K562 (cell line): ENCODE data around the gene VSTM1. TPM values are rescaled to one million over a fixed set of nuclear protein-coding genes. Genes with fewer than 3 reads are reported as not detected.

Experiments
- ATAC-seq: fragments of 200-7000 bp; cut with Tn5 transposase; 3 replicates; pipeline ENCODE4 v1.9.1; 2020; ENCODE audit warnings: moderate library complexity
- BruUV-seq: library from RNA; stranded (reverse); fragments of 400-500 nt; replicated peaks from 2 replicates; lab custom pipeline; 2021; lab: Mats Ljungman, UMichigan
- CTCF ChIA-PET: fragments of 300-600 bp; formaldehyde crosslinking; extraction: SDS; loops from one replicate; lab custom pipeline; 2021; ENCODE audit warnings: low intra/inter-chr PET ratio; lab: Yijun Ruan, JAX
- POLR2A ChIA-PET: fragments of 300-600, 350-650 bp; sonication (Branson Sonifier 250); formaldehyde crosslinking; extraction: SDS; loops from one replicate; lab custom pipeline; 2021; ENCODE audit warnings: antibody characterized with exemption, inconsistent platforms; lab: Yijun Ruan, JAX
- DNase-seq, 4 experiments: peaks; one replicate each; pipeline versions ENCODE4 v3.0.0 to v3.0.0-alpha.2; 2011 to 2018; ENCODE audit warnings: low spot score in 3 of 4, mixed read lengths in 3 of 4; ENCODE audit errors: extremely low read depth in 1 of 4
- FAIRE-seq: peaks from 2 replicates; lab custom pipeline; 2011; peaks lifted over from hg19 to GRCh38; lab: Jason Lieb, UNC
- H2AFZ ChIP-seq: 2 replicates; pipeline ENCODE4 v1.6.0; 2011; ENCODE audit warnings: low read depth, low read length, control low read depth, inconsistent platforms
- H3K27ac ChIP-seq: fragments of 200-600 bp; 3 replicates; pipeline ENCODE4 v1.8.0; 2011; ENCODE audit warnings: low read depth, mild to moderate bottlenecking, control low read depth, inconsistent platforms, low read length, moderate library complexity, mixed read lengths; ENCODE audit errors: extremely low read depth
- H3K27me3 ChIP-seq, 2 experiments: fragments of 300-600 bp in 1 of 2; 2 replicates in 1 of 2; 3 replicates in 1 of 2; pipeline versions ENCODE4 v1.6.0 to v1.8.0; 2011; ENCODE audit warnings: inconsistent platforms in 2 of 2, low read length in 2 of 2, mild to moderate bottlenecking in 1 of 2, mixed read lengths in 1 of 2, moderate library complexity in 1 of 2; ENCODE audit not compliant: control insufficient read depth in 2 of 2, insufficient read depth in 2 of 2
- H3K36me3 ChIP-seq: fragments of 300-600 bp; 3 replicates; pipeline ENCODE4 v1.8.0; 2011; ENCODE audit warnings: mild to moderate bottlenecking, low read length, inconsistent platforms; ENCODE audit not compliant: control insufficient read depth, insufficient read depth
- H3K4me1 ChIP-seq, 2 experiments: fragments of 200-600 bp in 1 of 2; replicated peaks in 1 of 2; 2 replicates in 1 of 2; 3 replicates in 1 of 2; pipeline versions ENCODE4 v1.5.1 to v1.8.0; 2011; ENCODE audit warnings: inconsistent platforms in 2 of 2, low read length in 2 of 2, mild to moderate bottlenecking in 1 of 2, mixed read lengths in 1 of 2, moderate library complexity in 1 of 2; ENCODE audit not compliant: control insufficient read depth in 2 of 2, insufficient read depth in 2 of 2
- H3K4me2 ChIP-seq: 2 replicates; pipeline ENCODE4 v1.6.1; 2011; ENCODE audit warnings: low read length, control low read depth, inconsistent platforms, mixed read lengths; ENCODE audit not compliant: insufficient read depth
- H3K4me3 ChIP-seq: fragments of 200-600 bp; sonication (generic), shearing (Covaris generic); 2 replicates; pipeline ENCODE4 v1.5.1; 2016; ENCODE audit warnings: control low read depth, inconsistent platforms
- H3K79me2 ChIP-seq: fragments of 200-600 bp; 3 replicates; pipeline ENCODE4 v1.8.0; 2011; ENCODE audit warnings: low read length, inconsistent platforms; ENCODE audit not compliant: control insufficient read depth, insufficient read depth
- H3K9ac ChIP-seq, 2 experiments: 2 replicates each; pipeline versions ENCODE4 v1.6.0 to v1.6.1; 2011; ENCODE audit warnings: low read depth in 2 of 2, low read length in 2 of 2, control low read depth in 1 of 2, inconsistent platforms in 1 of 2, mild to moderate bottlenecking in 1 of 2, mixed read lengths in 1 of 2; ENCODE audit not compliant: insufficient read depth in 1 of 2
- H3K9me1 ChIP-seq: one replicate; pipeline ENCODE4 v1.6.0; 2011; ENCODE audit warnings: inconsistent platforms, mild to moderate bottlenecking, low read length, moderate library complexity; ENCODE audit not compliant: control insufficient read depth, insufficient read depth
- H3K9me3 ChIP-seq: replicated peaks from 2 replicates; pipeline ENCODE4 v1.5.1; 2011; ENCODE audit warnings: low read depth, low read length, inconsistent platforms; ENCODE audit not compliant: control insufficient read depth, insufficient read depth
- H4K20me1 ChIP-seq: replicated peaks from 2 replicates; pipeline ENCODE4 v1.6.1; 2011; ENCODE audit warnings: low read length, inconsistent platforms, mixed read lengths; ENCODE audit not compliant: control insufficient read depth, insufficient read depth
- ARHGAP35 ChIP-seq: fragments of 450-650 bp; IDR thresholded peaks from 2 replicates; pipeline ENCODE4 v1.6.1; 2018; ENCODE audit not compliant: partially characterized antibody
- ARID1B ChIP-seq: fragments of 450-650 bp; IDR thresholded peaks from 2 replicates; pipeline ENCODE4 v1.6.1; 2016; ENCODE audit warnings: antibody characterized with exemption, mild to moderate bottlenecking, inconsistent platforms
- ARID3A ChIP-seq: IDR thresholded peaks from 2 replicates; pipeline ENCODE4 v1.6.1; 2012; ENCODE audit warnings: low read depth, low read length, improper control_type of control experiment, borderline replicate concordance
- FOXJ2 ChIP-seq: fragments of 200-800 bp; sonication (Bioruptor generic); IDR thresholded peaks from 2 replicates; pipeline ENCODE4 v1.6.1; 2016; ENCODE audit warnings: missing genetic modification characterization, missing compliant biosample characterization
- FOXJ3 ChIP-seq: sonication (generic); formaldehyde crosslinking; IDR thresholded peaks from 2 replicates; pipeline ENCODE4 v1.4.0; 2020; ENCODE audit warnings: mild to moderate bottlenecking, missing genetic modification reagents
- NEUROD1 ChIP-seq: fragments of 150-350 bp; IDR thresholded peaks from 2 replicates; pipeline ENCODE4 v1.6.1; 2014; ENCODE audit warnings: borderline replicate concordance, low read length, low read depth; ENCODE audit not compliant: partially characterized antibody
- OTX1 ChIP-seq: fragments of 450-650 bp; formaldehyde crosslinking; IDR thresholded peaks from 2 replicates; pipeline ENCODE4 v1.4.0; 2022; ENCODE audit warnings: mild to moderate bottlenecking
- SRSF3 ChIP-seq: fragments of 200-400 bp; formaldehyde crosslinking; IDR thresholded peaks from 2 replicates; pipeline ENCODE4 v1.6.1; 2016; ENCODE audit warnings: mild to moderate bottlenecking, low read length, moderate library complexity; ENCODE audit not compliant: insufficient read depth
- ZNF24 ChIP-seq: fragments of 450-650 bp; IDR thresholded peaks from 2 replicates; pipeline ENCODE4 v1.6.1; 2016
- ZNF696 ChIP-seq: fragments of 250-450 bp; sonication (Bioruptor Pico); conservative IDR thresholded peaks from 2 replicates; pipeline ENCODE4 v1.4.0; 2020; ENCODE audit warnings: mild to moderate bottlenecking, moderate library complexity
- ZNF780A ChIP-seq: fragments of 250-450 bp; sonication (Bioruptor Pico); IDR thresholded peaks from 2 replicates; pipeline ENCODE4 v1.5.0; 2021; ENCODE audit warnings: mild to moderate bottlenecking
- WGBS: fragments of 100-300 bp; shearing (Covaris generic); methylation state at CpG from one replicate; pipeline ENCODE4 v1.1.6; 2016; ENCODE audit warnings: low coverage, mixed read lengths; ENCODE audit not compliant: insufficient coverage; ENCODE audit errors: missing lambda C conversion rate; 5-methylcytosine and 5-hydroxymethylcytosine counted together
- in situ Hi-C: fragments of 300-500 bp; cut with MboI; formaldehyde crosslinking; loops from 4 replicates; pipeline ENCODE4 v1.15.0; 2018; ENCODE audit warnings: inconsistent platforms, mixed read lengths
- intact Hi-C: fragments of 100-400 bp; cut with micrococcal nuclease; formaldehyde crosslinking; loops from 2 replicates; pipeline ENCODE4 v1.14.2; 2022
- polyA plus RNA-seq, 8 experiments: library from polyadenylated mRNA; depleted of rRNA in 4 of 8; stranded (reverse) in 5 of 8; unstranded in 3 of 8; fragments of >200 nt; fragmentation: Nextera tagmentation in 2 of 8; fragmentation: Illumina TruSeq in 1 of 8; extraction: Ambion mirVana in 2 of 8; extraction: Trizol in 1 of 8; gene quantifications; 2 replicates each; pipeline versions ENCODE4 v1.2.1 to v1.2.3, GENCODE V29; 2011 to 2014; ENCODE audit warnings: inconsistent platforms in 1 of 8, missing spikeins in 1 of 8
- total RNA-seq, 7 experiments: library from RNA; depleted of rRNA in 6 of 7; stranded (reverse); fragments of >200 nt in 6 of 7; fragmentation: Illumina TruSeq in 2 of 7; extraction: Trizol in 2 of 7; gene quantifications; 2 replicates each; pipeline versions ENCODE4 v1.2.1 to v1.2.3, GENCODE V29; 2011 to 2021; ENCODE audit warnings: low replicate concordance in 1 of 7
- TF ChIP-seq, protein P1 (sequence below): sonication (generic); formaldehyde crosslinking; IDR thresholded peaks from 2 replicates; pipeline ENCODE4 v1.8.0; 2022; ENCODE audit warnings: mild to moderate bottlenecking, low read depth, missing genetic modification reagents
- TF ChIP-seq, protein P2 (sequence below): fragments of 450-650 bp; IDR thresholded peaks from 2 replicates; pipeline ENCODE4 v1.6.1; 2016; ENCODE audit warnings: missing biosample characterization, missing genetic modification characterization

The VSTM1 gene
- total and polyA plus RNA-seq, 9 of the 15 experiments (the other 6 are each of a cell fraction or from before 2014, with no cell fraction given), result not detected

GRCh38 chr19:54026656-54027055 lies 37.0 kb downstream of the VSTM1 start:
- Histone ChIP-seq H3K4me3 (no peak overlapping the region), H3K4me1 (0 out of 5 replicates have a peak, but pooled peaks cover 0 to 3% of the 10 kb centered on the region in 2 experiments), H2AFZ (no peak overlapping the region), H4K20me1 (no peaks in the 10 kb centered on the region), H3K9me3 (no peaks in the 10 kb centered on the region), H3K79me2 (no peaks in the 10 kb centered on the region), H3K4me2 (no peak overlapping the region), H3K27me3 (no peaks in the 10 kb centered on the region), H3K9ac (no peak overlapping the region), H3K27ac (no peak overlapping the region), H3K9me1 (no peaks in the 10 kb centered on the region), H3K36me3 (no peaks in the 10 kb centered on the region)
- WGBS, result 6% methylated on average over 7 of the region's 7 CpGs
- DNase-seq (no peak), ATAC-seq (no peak), FAIRE-seq (no peak)
- intact Hi-C loops (no loop called here), in situ Hi-C loops (no loop called here)
- BruUV-seq, result no TSS peak
- POLR2A ChIA-PET, result interaction anchor here (0.6 kb wide), 1 partner anchor 34 kb away, joined by 5 read pairs; no protein-coding TSS in a partner anchor
- CTCF ChIA-PET, result no interaction called here
- TF ChIP-seq ZNF696, result no peak
- TF ChIP-seq OTX1, result no peak
- TF ChIP-seq, protein P1, sequence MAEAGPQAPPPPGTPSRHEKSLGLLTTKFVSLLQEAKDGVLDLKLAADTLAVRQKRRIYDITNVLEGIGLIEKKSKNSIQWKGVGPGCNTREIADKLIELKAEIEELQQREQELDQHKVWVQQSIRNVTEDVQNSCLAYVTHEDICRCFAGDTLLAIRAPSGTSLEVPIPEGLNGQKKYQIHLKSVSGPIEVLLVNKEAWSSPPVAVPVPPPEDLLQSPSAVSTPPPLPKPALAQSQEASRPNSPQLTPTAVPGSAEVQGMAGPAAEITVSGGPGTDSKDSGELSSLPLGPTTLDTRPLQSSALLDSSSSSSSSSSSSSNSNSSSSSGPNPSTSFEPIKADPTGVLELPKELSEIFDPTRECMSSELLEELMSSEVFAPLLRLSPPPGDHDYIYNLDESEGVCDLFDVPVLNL (CRISPR knock-in tag), result no peak
- no peak for TF ChIP-seq NEUROD1
- no peak for TF ChIP-seq ARHGAP35
- TF ChIP-seq ZNF780A (CRISPR knock-in tag), result no peak
- TF ChIP-seq, protein P2, sequence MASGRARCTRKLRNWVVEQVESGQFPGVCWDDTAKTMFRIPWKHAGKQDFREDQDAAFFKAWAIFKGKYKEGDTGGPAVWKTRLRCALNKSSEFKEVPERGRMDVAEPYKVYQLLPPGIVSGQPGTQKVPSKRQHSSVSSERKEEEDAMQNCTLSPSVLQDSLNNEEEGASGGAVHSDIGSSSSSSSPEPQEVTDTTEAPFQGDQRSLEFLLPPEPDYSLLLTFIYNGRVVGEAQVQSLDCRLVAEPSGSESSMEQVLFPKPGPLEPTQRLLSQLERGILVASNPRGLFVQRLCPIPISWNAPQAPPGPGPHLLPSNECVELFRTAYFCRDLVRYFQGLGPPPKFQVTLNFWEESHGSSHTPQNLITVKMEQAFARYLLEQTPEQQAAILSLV (tag), result no peak
- no peak for TF ChIP-seq SRSF3
- TF ChIP-seq ARID1B, result no peak
- TF ChIP-seq ZNF24, result no peak
- TF ChIP-seq FOXJ3 (CRISPR knock-in tag), result no peak
- TF ChIP-seq ARID3A, result no peak
- TF ChIP-seq FOXJ2 (tag), result no peak
